VCaP (cell line): ENCODE measurements around the gene POMP.

Experiments used
- H3K27ac ChIP-seq: fragments of 450-650 bp; 2 replicates; pipeline ENCODE4 v1.5.1; 2017
- CTCF ChIP-seq: fragments of 450-650 bp; conservative IDR thresholded peaks from 2 replicates; pipeline ENCODE4 v1.5.1; 2017; ENCODE audit warnings: mild to moderate bottlenecking, moderate library complexity

POMP gene

DNA sequence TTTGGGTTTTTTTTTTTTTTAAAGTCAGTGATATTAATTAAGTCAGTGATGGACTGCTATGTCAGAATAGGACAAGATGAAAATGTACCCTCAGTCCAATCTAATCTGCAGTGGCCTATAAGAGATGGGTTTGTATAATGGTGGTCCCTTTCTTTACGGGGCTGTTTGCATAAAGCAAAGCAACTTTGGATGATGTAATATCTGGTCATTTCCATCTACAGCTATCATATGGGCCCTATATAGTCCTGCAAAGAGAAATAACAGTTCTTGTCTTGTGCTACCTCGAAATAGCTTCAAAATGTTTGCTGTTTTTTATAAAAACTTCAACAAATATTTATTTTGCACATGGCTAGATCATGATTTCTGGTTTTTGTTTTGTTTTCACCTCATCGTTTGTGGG, 20.2 kb upstream of the POMP start:
- no peak overlapping the region for H3K27ac ChIP-seq
- no peak for TF ChIP-seq CTCF

GRCh38 chr13:28640861-28641599, 17.9 kb upstream of the POMP start:
- no peak overlapping the region for H3K27ac ChIP-seq
- no peak for TF ChIP-seq CTCF

DNA sequence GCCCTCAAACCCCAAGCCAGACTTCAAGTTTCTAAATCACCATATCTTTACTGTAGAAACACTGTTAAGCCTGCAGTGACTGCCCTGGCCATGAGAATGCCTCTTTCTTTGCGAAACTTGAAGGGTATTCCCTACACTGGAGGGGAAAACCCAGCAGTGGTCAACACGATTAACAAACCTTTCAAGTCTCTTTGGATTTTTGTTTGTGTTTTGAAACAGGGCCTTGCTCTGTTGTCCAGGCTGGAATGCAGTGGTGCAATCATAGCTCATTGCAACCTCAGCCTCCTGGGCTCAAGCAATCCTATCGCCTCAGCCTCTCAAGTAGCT, 17.4 kb upstream of the POMP start:
- H3K27ac ChIP-seq, result no peak overlapping the region
- TF ChIP-seq CTCF, result no peak

GRCh38 chr13:28650284-28650683, 8.6 kb upstream of the POMP start:
- no peak overlapping the region for H3K27ac ChIP-seq
- no peak for TF ChIP-seq CTCF

DNA sequence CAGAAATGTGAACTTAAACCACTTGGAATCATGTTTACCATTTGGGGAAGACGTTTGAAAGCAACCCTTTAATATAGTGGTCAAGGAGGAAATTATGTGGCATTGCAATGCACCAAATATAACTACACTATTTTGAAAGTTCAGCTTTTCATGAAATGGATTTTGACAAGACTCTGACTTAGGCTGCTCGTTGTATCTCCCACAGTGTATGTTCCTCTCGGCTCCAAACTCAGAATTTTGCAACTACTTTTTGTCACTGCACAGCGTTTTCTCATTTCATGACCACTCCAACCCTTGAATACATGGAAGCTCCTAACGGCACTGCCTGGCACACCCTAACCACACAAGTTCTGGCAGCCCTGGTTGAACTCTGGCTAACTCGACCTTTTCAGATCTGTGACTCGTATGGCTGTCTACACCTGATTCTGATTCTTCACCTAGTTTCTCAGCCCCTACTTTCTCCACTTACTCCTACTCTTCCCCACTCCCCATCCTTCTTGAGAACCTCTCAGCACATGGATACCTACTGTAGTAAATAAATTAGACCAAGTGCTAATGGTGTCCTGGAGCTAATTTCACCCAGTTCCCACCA, 7.0 kb upstream of the POMP start:
- no peak overlapping the region for H3K27ac ChIP-seq
- TF ChIP-seq CTCF, result no peak

GRCh38 chr13:28653111-28653510, 5.8 kb upstream of the POMP start:
- TF ChIP-seq CTCF, result no peak
- no peak overlapping the region for H3K27ac ChIP-seq

DNA sequence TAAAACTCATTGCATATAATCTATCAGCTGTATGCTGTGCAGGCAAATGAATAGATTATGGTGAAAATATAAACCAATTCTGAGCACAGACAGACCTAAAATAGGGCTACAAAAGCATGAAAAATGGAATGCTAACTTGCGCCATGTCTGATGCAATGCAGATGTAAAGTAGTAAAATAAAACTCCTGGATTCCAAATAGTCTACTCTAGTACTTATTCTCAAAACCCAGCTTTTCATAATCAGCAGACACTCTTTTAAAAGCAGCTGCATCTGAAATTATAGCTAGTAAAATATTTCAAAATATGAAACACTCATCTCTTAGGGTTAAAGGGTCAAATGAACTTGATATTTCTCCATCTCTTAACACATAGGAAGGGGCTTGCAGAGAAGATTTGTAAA, 4.7 kb upstream of the POMP start:
- H3K27ac ChIP-seq, result no peak overlapping the region
- no peak for TF ChIP-seq CTCF
